ENCODE results near the gene NUTM1. TPM values are rescaled to one million over a fixed set of nuclear protein-coding genes. Genes with fewer than 3 reads are reported as not detected.

Gene NUTM1
- total and polyA plus RNA-seq, 8 donors = 0.15 TPM; not detected in 7

GRCh38 chr15:34329006-34329405, 14.1 kb upstream of the NUTM1 start:
- Histone ChIP-seq H3K9me3 (no peaks in the 10 kb centered on the region), H3K27ac (peak overlapping the region in 1 of 5 donors; percentile 61), H3K4me3 (no peak overlapping the region), H3K27me3 (no peaks in the 10 kb centered on the region), H3K36me3 (peaks cover 0 to 6% (median 0%) of the 10 kb centered on the region in 4 donors), H3K4me1 (peaks cover 0 to 16% (median 0%) of the 10 kb centered on the region in 4 donors)
- WGBS, 5 donors = 63 to 79% (median 75%) methylated on average over 2 of the region's 2 CpGs
- no peak for DNase-seq
- TF ChIP-seq EP300 (IDR thresholded peaks at IDR 0.05) (no peak), CTCF (IDR thresholded peaks at IDR 0.05) (no peak), POLR2A (IDR thresholded peaks at IDR 0.05) (no peak), POLR2AphosphoS5 (IDR thresholded peaks at IDR 0.05) (no peak)
- intact Hi-C loops (cut with DNase I; ENCODE audit: low total_unique reads) = no loop called here

GRCh38 chr15:34330279-34330678, 12.8 kb upstream of the NUTM1 start:
- no peaks in the 10 kb centered on the region for H3K27me3 ChIP-seq
- peaks cover 0 to 28% (median 5%) of the 10 kb centered on the region in 4 donors for H3K4me1 ChIP-seq
- H3K4me3 ChIP-seq = no peak overlapping the region
- 92 to 99% (median 94%) methylated on average over 5 of the region's 5 CpGs for WGBS, 5 donors
- no peak overlapping the region for H3K27ac ChIP-seq
- no peak for DNase-seq
- H3K36me3 ChIP-seq = peaks cover 0 to 6% (median 0%) of the 10 kb centered on the region in 4 donors
- no peaks in the 10 kb centered on the region for H3K9me3 ChIP-seq
- TF ChIP-seq POLR2AphosphoS5 (IDR thresholded peaks at IDR 0.05) (no peak), CTCF (IDR thresholded peaks at IDR 0.05) (no peak), EP300 (IDR thresholded peaks at IDR 0.05) (no peak), POLR2A (IDR thresholded peaks at IDR 0.05) (no peak)
- intact Hi-C loops (cut with DNase I; ENCODE audit: low total_unique reads) = no loop called here

GRCh38 chr15:34331809-34332208, 11.3 kb upstream of the NUTM1 start:
- Histone ChIP-seq H3K4me1 (peaks cover 14 to 44% (median 16%) of the 10 kb centered on the region in 4 donors), H3K36me3 (peaks cover 0 to 6% (median 0%) of the 10 kb centered on the region in 4 donors), H3K4me3 (no peak overlapping the region), H3K27ac (no peak overlapping the region), H3K27me3 (no peaks in the 10 kb centered on the region), H3K9me3 (no peaks in the 10 kb centered on the region)
- TF ChIP-seq POLR2A (IDR thresholded peaks at IDR 0.05) = no peak
- TF ChIP-seq CTCF (IDR thresholded peaks at IDR 0.05) = no peak
- TF ChIP-seq EP300 (IDR thresholded peaks at IDR 0.05) = no peak
- no peak for TF ChIP-seq POLR2AphosphoS5 (IDR thresholded peaks at IDR 0.05)
- DNase-seq = peak in 1 of 2 donors; percentile 9
- 67 to 80% (median 75%) methylated on average over 2 of the region's 2 CpGs for WGBS, 5 donors
- intact Hi-C loops (cut with DNase I; ENCODE audit: low total_unique reads) = no loop called here

- no peak for DNase-seq
- intact Hi-C loops (cut with DNase I; ENCODE audit: low total_unique reads) = no loop called here
- H3K4me3 ChIP-seq = no peak overlapping the region
- no peaks in the 10 kb centered on the region for H3K27me3 ChIP-seq
- H3K4me1 ChIP-seq = peaks cover 14 to 47% (median 21%) of the 10 kb centered on the region in 4 donors
- no peak overlapping the region for H3K27ac ChIP-seq
- no peaks in the 10 kb centered on the region for H3K9me3 ChIP-seq
- 94 to 98% (median 96%) methylated on average over 6 of the region's 6 CpGs for whole genome bisulfite sequencing, 5 donors
- H3K36me3 ChIP-seq = peaks cover 0 to 6% (median 0%) of the 10 kb centered on the region in 4 donors
- no peak for TF ChIP-seq POLR2A (IDR thresholded peaks at IDR 0.05)
- TF ChIP-seq CTCF (IDR thresholded peaks at IDR 0.05) = no peak
- no peak for TF ChIP-seq POLR2AphosphoS5 (IDR thresholded peaks at IDR 0.05)
- no peak for TF ChIP-seq EP300 (IDR thresholded peaks at IDR 0.05)
These were observed 10.5 kb upstream of the NUTM1 start for GRCh38 chr15:34332553-34333120.
